ENCODE measurements around the gene CDA. TPM values are rescaled to one million over a fixed set of nuclear protein-coding genes. Genes with fewer than 3 reads are reported as not detected.

The CDA gene
- total and polyA plus RNA-seq, 2 experiments from 2014 or later = 2.5 to 13.6 TPM

- TF ChIP-seq ZNF331 (CRISPR knock-in tag; IDR thresholded peaks at IDR 0.05; ENCODE audit: low read depth) (no peak), JUNB (IDR thresholded peaks at IDR 0.05; ENCODE audit: unreplicated experiment) (no peak), ZNF114 (CRISPR knock-in tag; IDR thresholded peaks at IDR 0.05) (no peak), POLR2AphosphoS5 (IDR thresholded peaks at IDR 0.05; ENCODE audit: low read depth) (no peak), EZH2 (IDR thresholded peaks at IDR 0.05; ENCODE audit: low read depth, unreplicated experiment) (no peak), CREB1 (CRISPR knock-in tag; IDR thresholded peaks at IDR 0.05; ENCODE audit: low read depth) (no peak), EZH2phosphoT487 (IDR thresholded peaks at IDR 0.05; ENCODE audit: unreplicated experiment) (no peak)
- TF ChIP-seq, protein P1, sequence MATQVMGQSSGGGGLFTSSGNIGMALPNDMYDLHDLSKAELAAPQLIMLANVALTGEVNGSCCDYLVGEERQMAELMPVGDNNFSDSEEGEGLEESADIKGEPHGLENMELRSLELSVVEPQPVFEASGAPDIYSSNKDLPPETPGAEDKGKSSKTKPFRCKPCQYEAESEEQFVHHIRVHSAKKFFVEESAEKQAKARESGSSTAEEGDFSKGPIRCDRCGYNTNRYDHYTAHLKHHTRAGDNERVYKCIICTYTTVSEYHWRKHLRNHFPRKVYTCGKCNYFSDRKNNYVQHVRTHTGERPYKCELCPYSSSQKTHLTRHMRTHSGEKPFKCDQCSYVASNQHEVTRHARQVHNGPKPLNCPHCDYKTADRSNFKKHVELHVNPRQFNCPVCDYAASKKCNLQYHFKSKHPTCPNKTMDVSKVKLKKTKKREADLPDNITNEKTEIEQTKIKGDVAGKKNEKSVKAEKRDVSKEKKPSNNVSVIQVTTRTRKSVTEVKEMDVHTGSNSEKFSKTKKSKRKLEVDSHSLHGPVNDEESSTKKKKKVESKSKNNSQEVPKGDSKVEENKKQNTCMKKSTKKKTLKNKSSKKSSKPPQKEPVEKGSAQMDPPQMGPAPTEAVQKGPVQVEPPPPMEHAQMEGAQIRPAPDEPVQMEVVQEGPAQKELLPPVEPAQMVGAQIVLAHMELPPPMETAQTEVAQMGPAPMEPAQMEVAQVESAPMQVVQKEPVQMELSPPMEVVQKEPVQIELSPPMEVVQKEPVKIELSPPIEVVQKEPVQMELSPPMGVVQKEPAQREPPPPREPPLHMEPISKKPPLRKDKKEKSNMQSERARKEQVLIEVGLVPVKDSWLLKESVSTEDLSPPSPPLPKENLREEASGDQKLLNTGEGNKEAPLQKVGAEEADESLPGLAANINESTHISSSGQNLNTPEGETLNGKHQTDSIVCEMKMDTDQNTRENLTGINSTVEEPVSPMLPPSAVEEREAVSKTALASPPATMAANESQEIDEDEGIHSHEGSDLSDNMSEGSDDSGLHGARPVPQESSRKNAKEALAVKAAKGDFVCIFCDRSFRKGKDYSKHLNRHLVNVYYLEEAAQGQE (IDR thresholded peaks at IDR 0.05; ENCODE audit: unreplicated experiment) = no peak
Measured at GRCh38 chr1:20609541-20609940, 20.6 kb downstream of the CDA start (continued).

DNA sequence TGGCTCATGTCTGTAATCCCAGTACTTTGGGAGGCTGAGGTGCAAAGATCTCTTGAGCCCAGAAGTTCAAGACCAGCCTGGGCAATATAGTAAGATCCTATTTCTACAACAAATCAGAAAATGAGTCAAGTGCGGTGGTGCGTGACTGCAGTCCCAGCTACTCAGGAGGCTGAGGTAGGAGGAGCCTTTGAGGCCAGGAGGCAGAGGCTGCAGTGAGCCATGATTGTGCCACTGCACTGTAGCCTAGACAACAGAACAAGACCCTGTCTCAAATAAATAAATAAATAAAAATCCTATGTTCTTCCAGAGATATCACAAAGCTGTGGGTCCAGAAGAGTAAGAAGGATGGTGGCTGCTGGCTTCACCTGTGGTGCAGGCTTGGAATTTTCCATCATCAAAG is 22.1 kb downstream of the CDA start:
- Mint-ChIP-seq H3K27ac (no peak overlapping the region), H3K27me3 (ENCODE audit: insufficient read depth, low read depth, poor library complexity) (peaks cover 4% of the 10 kb centered on the region), H3K9me3 (no peaks in the 10 kb centered on the region; the same call in 2 of the 3 replicates), H3K36me3 (ENCODE audit: low read depth) (no peaks in the 10 kb centered on the region), H3K4me1 (peaks cover 19% of the 10 kb centered on the region; the same call in 2 of the 3 replicates), H3K4me3 (no peak overlapping the region)
- Histone ChIP-seq H2AFZ (no peak overlapping the region), H3K4me3 (no peak overlapping the region), H3K4me1 (ENCODE audit: insufficient read depth) (peaks cover 14% of the 10 kb centered on the region), H3K36me3 (ENCODE audit: insufficient read depth) (no peaks in the 10 kb centered on the region), H3K9me2 (ENCODE audit: insufficient read depth) (no peaks in the 10 kb centered on the region), H3K79me2 (replicated peaks; ENCODE audit: insufficient read depth) (no peaks in the 10 kb centered on the region), H3K27ac (ENCODE audit: low read depth) (no peak overlapping the region), H3F3A (replicated peaks; ENCODE audit: low read depth) (peaks cover 7% of the 10 kb centered on the region; the same call in 1 of the 2 replicates), H3K27me3 (ENCODE audit: insufficient read depth) (no peaks in the 10 kb centered on the region), H3K4me2 (no peak overlapping the region), H4K20me1 (replicated peaks; ENCODE audit: insufficient read depth) (no peaks in the 10 kb centered on the region)
- no peak for ATAC-seq
- DNase-seq (ENCODE audit: low spot score) = no peak
- TF ChIP-seq, protein P2, sequence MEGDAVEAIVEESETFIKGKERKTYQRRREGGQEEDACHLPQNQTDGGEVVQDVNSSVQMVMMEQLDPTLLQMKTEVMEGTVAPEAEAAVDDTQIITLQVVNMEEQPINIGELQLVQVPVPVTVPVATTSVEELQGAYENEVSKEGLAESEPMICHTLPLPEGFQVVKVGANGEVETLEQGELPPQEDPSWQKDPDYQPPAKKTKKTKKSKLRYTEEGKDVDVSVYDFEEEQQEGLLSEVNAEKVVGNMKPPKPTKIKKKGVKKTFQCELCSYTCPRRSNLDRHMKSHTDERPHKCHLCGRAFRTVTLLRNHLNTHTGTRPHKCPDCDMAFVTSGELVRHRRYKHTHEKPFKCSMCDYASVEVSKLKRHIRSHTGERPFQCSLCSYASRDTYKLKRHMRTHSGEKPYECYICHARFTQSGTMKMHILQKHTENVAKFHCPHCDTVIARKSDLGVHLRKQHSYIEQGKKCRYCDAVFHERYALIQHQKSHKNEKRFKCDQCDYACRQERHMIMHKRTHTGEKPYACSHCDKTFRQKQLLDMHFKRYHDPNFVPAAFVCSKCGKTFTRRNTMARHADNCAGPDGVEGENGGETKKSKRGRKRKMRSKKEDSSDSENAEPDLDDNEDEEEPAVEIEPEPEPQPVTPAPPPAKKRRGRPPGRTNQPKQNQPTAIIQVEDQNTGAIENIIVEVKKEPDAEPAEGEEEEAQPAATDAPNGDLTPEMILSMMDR (conservative IDR thresholded peaks at IDR 0.05; ENCODE audit: low read depth in 2 of 2) = no peak
- TF ChIP-seq NANOG (IDR thresholded peaks at IDR 0.05; ENCODE audit: borderline replicate concordance) (no peak), ZNF331 (CRISPR knock-in tag; IDR thresholded peaks at IDR 0.05; ENCODE audit: low read depth) (no peak), EZH2 (IDR thresholded peaks at IDR 0.05; ENCODE audit: low read depth, unreplicated experiment) (no peak), ZNF114 (CRISPR knock-in tag; IDR thresholded peaks at IDR 0.05) (no peak)
- TF ChIP-seq, protein P1 (IDR thresholded peaks at IDR 0.05; ENCODE audit: unreplicated experiment) = no peak

Measured in GM23338 (cell line).